NB4 (cell line): Measurements from ENCODE around the gene PIP4P1.
"Not testable (repeated sequence)": the region's sequence is repeated elsewhere in the genome, so short reads cannot be mapped to it uniquely, and the experiment has no call there.

Source experiments
- CTCF ChIP-seq: IDR thresholded peaks from one replicate; pipeline ENCODE4 v1.5.1; 2012; ENCODE audit warnings: low read depth, low read length
- MAX ChIP-seq: IDR thresholded peaks from 2 replicates; pipeline ENCODE4 v1.6.1; 2011; ENCODE audit warnings: low read depth, low read length

- not testable (repeated sequence) for TF ChIP-seq CTCF, MAX
Measured at GRCh38 chr14:20443650-20444049, 17.6 kb downstream of the PIP4P1 start.
